ENCODE measurements around the gene NOS1. TPM values are rescaled to one million over a fixed set of nuclear protein-coding genes. Genes with fewer than 3 reads are reported as not detected.

NOS1 gene
- total and polyA plus RNA-seq, 2 experiments from 2014 or later = 0.63 to 3.0 TPM

- Histone ChIP-seq H3K4me3 (no peak overlapping the region), H3K4me2 (no peak overlapping the region), H3K36me3 (ENCODE audit: insufficient read depth) (no peaks in the 10 kb centered on the region; the same call in 1 of the 2 replicates), H2AFZ (no peak overlapping the region; the same call in 1 of the 2 replicates), H3K9me2 (ENCODE audit: insufficient read depth) (no peaks in the 10 kb centered on the region), H4K20me1 (replicated peaks; ENCODE audit: insufficient read depth) (no peaks in the 10 kb centered on the region), H3K4me1 (ENCODE audit: insufficient read depth) (peaks cover 10% of the 10 kb centered on the region), H3K27me3 (ENCODE audit: insufficient read depth) (no peaks in the 10 kb centered on the region), H3F3A (replicated peaks; ENCODE audit: low read depth) (no peaks in the 10 kb centered on the region), H3K27ac (ENCODE audit: low read depth) (no peak overlapping the region), H3K79me2 (replicated peaks; ENCODE audit: insufficient read depth) (no peaks in the 10 kb centered on the region)
- peak overlapping the region; percentile 77; the same call in 1 of the 2 replicates for H3K27ac Mint-ChIP-seq
- peaks cover 8% of the 10 kb centered on the region for H3K9me3 Mint-ChIP-seq
- H3K4me1 Mint-ChIP-seq = peaks cover 13% of the 10 kb centered on the region
- H3K36me3 Mint-ChIP-seq (ENCODE audit: low read depth) = peaks cover 19% of the 10 kb centered on the region
- no peak for ATAC-seq
- no peak for TF ChIP-seq ZNF462 (CRISPR knock-in tag; IDR thresholded peaks at IDR 0.05)
- no peak for TF ChIP-seq STAT1 (IDR thresholded peaks at IDR 0.05; ENCODE audit: unreplicated experiment)
- H3K27me3 Mint-ChIP-seq (ENCODE audit: insufficient read depth, low read depth, poor library complexity) = no peaks in the 10 kb centered on the region
- no peak overlapping the region for H3K4me3 Mint-ChIP-seq
- no peak for DNase-seq (ENCODE audit: low spot score)
These were observed 77.3 kb downstream of the NOS1 start for GRCh38 chr12:117284140-117284539.

- H2AFZ ChIP-seq = no peak overlapping the region
- no peaks in the 10 kb centered on the region for H3K79me2 ChIP-seq (replicated peaks; ENCODE audit: insufficient read depth)
- no peaks in the 10 kb centered on the region for H4K20me1 ChIP-seq (replicated peaks; ENCODE audit: insufficient read depth)
- H3K27ac Mint-ChIP-seq = no peak overlapping the region
- no peak for ATAC-seq
- peaks cover 23% of the 10 kb centered on the region for H3K4me1 Mint-ChIP-seq
- DNase-seq (ENCODE audit: low spot score) = no peak
- no peaks in the 10 kb centered on the region for H3K27me3 ChIP-seq (ENCODE audit: insufficient read depth)
- peaks cover 22% of the 10 kb centered on the region for H3K4me1 ChIP-seq (ENCODE audit: insufficient read depth)
- H3K36me3 Mint-ChIP-seq (ENCODE audit: low read depth) = peaks cover 4% of the 10 kb centered on the region
- no peaks in the 10 kb centered on the region for H3K9me3 Mint-ChIP-seq
- H3K27me3 Mint-ChIP-seq (ENCODE audit: insufficient read depth, low read depth, poor library complexity) = peaks cover 3% of the 10 kb centered on the region
- no peaks in the 10 kb centered on the region for H3K9me2 ChIP-seq (ENCODE audit: insufficient read depth)
- H3K27ac ChIP-seq (ENCODE audit: low read depth) = no peak overlapping the region
- no peak overlapping the region for H3K4me3 ChIP-seq
- no peak overlapping the region for H3K4me2 ChIP-seq
- no peak overlapping the region for H3K4me3 Mint-ChIP-seq
- H3K36me3 ChIP-seq (ENCODE audit: insufficient read depth) = no peaks in the 10 kb centered on the region; the same call in 1 of the 2 replicates
- H3F3A ChIP-seq (replicated peaks; ENCODE audit: low read depth) = no peaks in the 10 kb centered on the region
- TF ChIP-seq ZNF331 (CRISPR knock-in tag; IDR thresholded peaks at IDR 0.05; ENCODE audit: low read depth) (no peak), JUNB (IDR thresholded peaks at IDR 0.05; ENCODE audit: unreplicated experiment) (no peak), STAT1 (IDR thresholded peaks at IDR 0.05; ENCODE audit: unreplicated experiment) (no peak), EZH2phosphoT487 (IDR thresholded peaks at IDR 0.05; ENCODE audit: unreplicated experiment) (no peak), REST (IDR thresholded peaks at IDR 0.05; ENCODE audit: unreplicated experiment) (no peak), ZNF114 (CRISPR knock-in tag; IDR thresholded peaks at IDR 0.05) (no peak)
These were observed 78.9 kb downstream of the NOS1 start for GRCh38 chr12:117282490-117282889.
